Vagina (tissue), 2 donors: ENCODE data around the gene ARSG.

Experiments
- POLR2AphosphoS5 ChIP-seq, 2 donors: sonication (generic); formaldehyde crosslinking; IDR thresholded peaks; one replicate each; pipeline ENCODE4 v1.9.0; 2017; ENCODE audit warnings: antibody characterized with exemption in 2 of 2, mild to moderate bottlenecking in 2 of 2, low read depth in 1 of 2; ENCODE audit not compliant: insufficient read depth in 1 of 2
- TF ChIP-seq, protein P1 (sequence below), 3 experiments: fragments of 450-650 bp in 2 of 3; fragments of 200-600 bp in 1 of 3; sonication (generic) in 1 of 3; IDR thresholded peaks; one replicate each; pipeline ENCODE4 v1.5.1; 2017 to 2019; ENCODE audit warnings: antibody characterized with exemption in 3 of 3, mild to moderate bottlenecking in 2 of 3, moderate library complexity in 2 of 3

DNA sequence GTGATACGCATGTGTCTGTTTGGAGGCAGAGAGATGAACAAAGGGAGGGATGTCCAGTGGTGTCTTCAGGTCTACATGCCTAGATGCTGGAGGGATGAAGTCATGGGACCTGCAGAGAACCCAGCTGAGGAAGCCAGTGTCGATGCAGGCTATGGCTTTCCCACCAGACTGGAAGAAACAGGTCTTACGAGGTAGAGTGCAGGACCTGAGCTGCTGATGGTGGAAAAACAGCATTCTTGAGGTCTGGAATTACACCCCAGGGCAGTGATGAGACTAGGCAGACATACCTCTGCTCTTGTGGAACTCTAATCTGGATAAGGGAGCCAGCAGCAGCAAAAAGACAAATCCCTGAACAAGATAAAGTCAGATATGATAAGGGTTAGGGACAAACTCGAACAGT lies 37.4 kb downstream of the ARSG start:
- TF ChIP-seq, protein P1, sequence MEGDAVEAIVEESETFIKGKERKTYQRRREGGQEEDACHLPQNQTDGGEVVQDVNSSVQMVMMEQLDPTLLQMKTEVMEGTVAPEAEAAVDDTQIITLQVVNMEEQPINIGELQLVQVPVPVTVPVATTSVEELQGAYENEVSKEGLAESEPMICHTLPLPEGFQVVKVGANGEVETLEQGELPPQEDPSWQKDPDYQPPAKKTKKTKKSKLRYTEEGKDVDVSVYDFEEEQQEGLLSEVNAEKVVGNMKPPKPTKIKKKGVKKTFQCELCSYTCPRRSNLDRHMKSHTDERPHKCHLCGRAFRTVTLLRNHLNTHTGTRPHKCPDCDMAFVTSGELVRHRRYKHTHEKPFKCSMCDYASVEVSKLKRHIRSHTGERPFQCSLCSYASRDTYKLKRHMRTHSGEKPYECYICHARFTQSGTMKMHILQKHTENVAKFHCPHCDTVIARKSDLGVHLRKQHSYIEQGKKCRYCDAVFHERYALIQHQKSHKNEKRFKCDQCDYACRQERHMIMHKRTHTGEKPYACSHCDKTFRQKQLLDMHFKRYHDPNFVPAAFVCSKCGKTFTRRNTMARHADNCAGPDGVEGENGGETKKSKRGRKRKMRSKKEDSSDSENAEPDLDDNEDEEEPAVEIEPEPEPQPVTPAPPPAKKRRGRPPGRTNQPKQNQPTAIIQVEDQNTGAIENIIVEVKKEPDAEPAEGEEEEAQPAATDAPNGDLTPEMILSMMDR (IDR thresholded peaks at IDR 0.05): no peak
- TF ChIP-seq POLR2AphosphoS5 (IDR thresholded peaks at IDR 0.05; ENCODE audit: insufficient read depth in 1 of 2, low read depth in 1 of 2): no peak
